Ectodermal cell (in vitro differentiated cells): ENCODE data around the gene NOXO1.

ENCODE experiments used
- H3K27ac ChIP-seq: 2 replicates; pipeline ENCODE4 v1.7.0; 2013; ENCODE audit warnings: mild to moderate bottlenecking, low read depth, low read length; ENCODE audit not compliant: insufficient read depth, poor library complexity, severe bottlenecking
- H3K27me3 ChIP-seq: 2 replicates; pipeline ENCODE4 v1.7.0; 2013; ENCODE audit warnings: mild to moderate bottlenecking, low read length; ENCODE audit not compliant: insufficient read depth, control insufficient read depth, poor library complexity, severe bottlenecking
- H3K36me3 ChIP-seq: one replicate; pipeline ENCODE4 v1.7.0; 2013; ENCODE audit warnings: low read length; ENCODE audit not compliant: control insufficient read depth, insufficient read depth
- H3K4me1 ChIP-seq: one replicate; pipeline ENCODE4 v1.7.0; 2013; ENCODE audit warnings: low read length; ENCODE audit not compliant: control insufficient read depth, insufficient read depth
- H3K4me3 ChIP-seq: 2 replicates; pipeline ENCODE4 v1.7.0; 2013; ENCODE audit warnings: low read depth, low read length, control low read depth; ENCODE audit not compliant: insufficient read depth
- H3K9me3 ChIP-seq: 2 replicates; pipeline ENCODE4 v1.7.0; 2013; ENCODE audit warnings: mild to moderate bottlenecking, low read length, moderate library complexity; ENCODE audit not compliant: control insufficient read depth
- WGBS, 2 experiments: methylation state at CpG; one replicate each; pipeline ENCODE4 v1.1.7; 2013; ENCODE audit warnings: missing lambda C conversion rate in 2 of 2; 5-methylcytosine and 5-hydroxymethylcytosine counted together

The NOXO1 gene

DNA sequence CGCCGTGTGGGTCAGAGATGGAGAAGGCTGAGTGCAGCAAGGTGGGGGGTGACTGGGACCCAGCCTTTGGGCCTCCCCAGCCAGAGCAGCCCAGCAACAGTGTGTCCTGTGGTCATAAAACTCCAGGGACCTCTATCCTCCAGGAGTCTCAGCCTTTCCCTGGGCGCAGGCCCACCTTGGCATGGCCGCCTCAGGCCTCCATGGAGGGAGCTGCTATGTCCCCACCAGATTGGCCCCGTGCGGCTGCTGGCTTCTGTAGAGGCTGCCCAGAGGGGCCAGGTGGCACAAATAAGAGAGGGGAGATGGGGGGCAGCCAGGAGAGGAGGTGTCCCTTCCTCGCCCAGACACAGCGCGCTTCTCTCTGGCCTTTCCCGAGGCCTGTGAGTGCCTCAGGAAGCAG is 5.9 kb upstream of the NOXO1 start:
- 95% methylated on average over 10 of the region's 10 CpGs for WGBS, 2 experiments
- peaks cover 18% of the 10 kb centered on the region for H3K36me3 ChIP-seq
- no peak overlapping the region for H3K27ac ChIP-seq
- H3K9me3 ChIP-seq = no peaks in the 10 kb centered on the region
- H3K4me3 ChIP-seq = no peak overlapping the region
- H3K27me3 ChIP-seq = peaks cover 50% of the 10 kb centered on the region
- peaks cover 26% of the 10 kb centered on the region for H3K4me1 ChIP-seq

DNA sequence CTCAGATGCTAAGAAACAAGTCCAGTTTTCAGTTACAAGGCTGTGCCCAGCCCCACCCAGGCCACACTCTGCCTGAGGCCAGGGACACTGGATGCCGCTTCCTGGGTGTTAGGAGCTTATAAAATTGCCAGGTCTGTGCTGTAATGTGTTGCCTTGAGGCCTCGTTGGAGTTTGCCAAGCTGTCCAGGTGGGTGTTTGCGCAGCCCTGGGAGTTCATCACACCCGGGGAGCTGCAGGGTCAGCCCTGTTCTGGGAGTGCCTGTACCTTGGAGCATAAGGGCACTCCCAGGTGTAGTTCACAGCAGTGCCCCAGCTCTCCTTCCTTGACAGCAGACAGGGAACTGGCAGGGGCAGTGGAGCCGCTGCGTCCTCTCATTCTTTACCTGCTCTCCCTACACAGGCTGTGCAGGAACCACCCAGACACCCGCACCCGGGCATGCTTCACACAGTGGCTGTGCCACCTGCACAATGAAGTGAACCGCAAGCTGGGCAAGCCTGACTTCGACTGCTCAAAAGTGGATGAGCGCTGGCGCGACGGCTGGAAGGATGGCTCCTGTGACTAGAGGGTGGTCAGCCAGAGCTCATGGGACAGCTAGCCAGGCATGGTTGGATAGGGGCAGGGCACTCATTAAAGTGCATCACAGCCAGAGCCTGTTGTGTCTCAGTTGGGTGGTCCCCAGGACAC is 4.3 kb upstream of the NOXO1 start:
- no peaks in the 10 kb centered on the region for H3K9me3 ChIP-seq
- no peak overlapping the region for H3K4me3 ChIP-seq
- H3K27ac ChIP-seq = no peak overlapping the region
- peaks cover 18% of the 10 kb centered on the region for H3K36me3 ChIP-seq
- peaks cover 51% of the 10 kb centered on the region for H3K27me3 ChIP-seq
- peaks cover 33% of the 10 kb centered on the region for H3K4me1 ChIP-seq
- WGBS, 2 experiments = 95% methylated on average over 14 of the region's 14 CpGs

DNA sequence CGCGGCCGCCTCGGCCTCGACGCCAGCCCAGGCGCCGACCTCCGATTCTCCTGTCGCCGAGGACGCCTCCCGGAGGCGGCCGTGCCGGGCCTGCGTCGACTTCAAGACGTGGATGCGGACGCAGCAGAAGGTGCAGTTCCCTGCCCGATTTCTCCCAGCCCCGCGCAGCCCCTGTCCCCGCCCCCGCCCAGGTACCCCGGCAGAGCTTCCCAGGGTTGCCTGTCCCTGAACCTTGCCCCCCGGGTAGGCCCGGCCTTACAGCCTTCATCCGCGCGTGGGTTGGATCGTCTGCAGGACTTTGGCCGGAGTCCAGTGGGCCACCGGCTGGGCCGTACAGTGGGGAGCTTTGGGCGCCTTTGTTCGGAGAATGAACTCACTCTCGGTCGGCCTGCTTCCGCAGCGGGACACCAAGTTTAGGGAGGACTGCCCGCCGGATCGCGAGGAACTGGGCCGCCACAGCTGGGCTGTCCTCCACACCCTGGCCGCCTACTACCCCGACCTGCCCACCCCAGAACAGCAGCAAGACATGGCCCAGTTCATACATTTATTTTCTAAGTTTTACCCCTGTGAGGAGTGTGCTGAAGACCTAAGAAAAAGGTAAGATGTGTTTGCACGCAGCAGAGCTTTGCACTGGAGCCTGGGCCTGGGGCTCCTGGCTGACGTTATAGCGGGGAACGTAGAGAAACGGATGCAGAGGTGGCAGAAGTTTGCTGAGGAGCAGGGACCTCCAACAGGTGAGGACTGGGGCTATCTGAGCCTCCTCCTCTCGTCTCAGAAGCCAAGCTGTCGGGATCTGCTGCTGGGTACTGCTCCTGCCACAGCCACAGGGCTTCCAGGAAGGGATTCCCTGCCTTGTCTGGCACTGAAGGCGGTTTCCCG is 3.3 kb upstream of the NOXO1 start:
- Histone ChIP-seq H3K36me3 (peaks cover 18% of the 10 kb centered on the region), H3K27me3 (peaks cover 51% of the 10 kb centered on the region), H3K9me3 (no peaks in the 10 kb centered on the region), H3K4me1 (peaks cover 29% of the 10 kb centered on the region), H3K27ac (peak overlapping the region; percentile 63), H3K4me3 (peak overlapping the region; percentile 71)
- WGBS, 2 experiments = 7 to 9% methylated on average over 58 of the region's 58 CpGs

DNA sequence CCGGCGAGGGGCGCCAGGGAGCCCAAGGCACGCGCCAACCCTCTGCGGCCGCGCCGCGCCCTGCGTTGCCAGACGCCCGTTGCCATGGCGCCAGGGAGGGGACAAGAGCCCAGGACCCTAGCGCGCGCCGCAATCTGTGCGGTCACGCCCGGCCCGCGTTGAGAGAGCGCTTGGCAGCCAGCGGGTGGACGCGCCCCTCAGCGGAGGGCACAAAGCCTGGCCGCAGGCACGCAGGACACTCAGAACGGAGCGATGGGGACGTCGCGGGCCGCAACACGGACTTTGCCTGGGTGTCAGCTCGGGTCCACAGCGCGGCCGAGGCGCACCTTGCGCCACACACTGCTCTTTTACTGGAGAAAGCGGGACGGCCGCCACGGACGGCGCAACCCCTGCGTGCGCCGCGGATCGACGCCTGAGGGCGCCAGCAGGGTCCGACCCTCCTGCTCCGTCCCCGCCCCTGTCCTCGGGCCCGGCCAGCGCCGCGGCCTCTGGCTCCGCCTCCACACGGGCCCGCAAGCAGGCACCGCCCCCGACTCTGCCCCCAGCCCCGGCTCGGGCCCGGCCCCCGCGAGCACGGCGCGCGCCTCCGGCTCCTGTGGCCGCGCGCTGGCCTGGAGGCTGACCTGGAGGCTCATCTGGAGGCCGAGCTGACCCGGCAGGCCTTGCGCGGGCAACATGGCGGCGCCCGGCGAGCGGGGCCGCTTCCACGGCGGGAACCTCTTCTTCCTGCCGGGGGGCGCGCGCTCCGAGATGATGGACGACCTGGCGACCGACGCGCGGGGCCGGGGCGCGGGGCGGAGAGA is 2.5 kb upstream of the NOXO1 start, which contains the start of gene GFER:
TSS of gene GFER (plus strand) at position 650 of the 803 bp plus-strand sequence. CDS start at position 676, 26 bp downstream.
- H3K27ac ChIP-seq = peak within 1 kb of the TSS; percentile 95
- peak within 1 kb of the TSS; percentile 71 for H3K4me3 ChIP-seq
- peaks cover 51% of the 10 kb centered on the region for H3K27me3 ChIP-seq
- H3K4me1 ChIP-seq = peaks cover 26% of the 10 kb centered on the region
- no peaks in the 10 kb centered on the region for H3K9me3 ChIP-seq
- WGBS, 2 experiments = 0 to 1% methylated on average over 109 of the region's 109 CpGs
- peaks cover 18% of the 10 kb centered on the region for H3K36me3 ChIP-seq

DNA sequence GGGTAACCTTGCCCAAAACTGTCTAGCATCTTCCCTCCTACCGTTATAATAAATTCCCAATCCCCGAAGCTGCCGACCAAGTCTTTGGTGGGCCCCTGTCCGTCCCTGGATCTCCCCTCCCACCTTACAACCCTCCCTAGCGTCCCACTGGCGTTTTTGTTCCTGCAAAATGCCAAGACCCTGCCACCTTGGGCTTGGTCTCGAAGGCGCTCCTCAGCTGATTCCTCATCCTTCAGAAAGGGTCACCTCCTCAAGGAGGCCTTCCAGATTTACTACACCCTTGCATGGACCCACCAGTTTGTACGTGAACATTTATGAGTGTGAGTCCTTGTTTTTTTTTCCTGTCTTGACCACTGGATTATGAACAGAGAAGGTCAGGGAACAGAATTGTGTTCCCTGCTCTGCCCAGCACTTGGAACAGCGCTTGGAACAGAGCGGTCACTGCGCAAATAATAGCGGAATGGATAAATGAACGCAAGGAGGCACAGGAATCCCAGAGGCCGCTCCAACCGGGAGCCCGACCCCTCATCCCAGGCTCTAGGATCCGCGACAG is 1.8 kb upstream of the NOXO1 start:
- Histone ChIP-seq H3K4me1 (peaks cover 26% of the 10 kb centered on the region), H3K4me3 (peak overlapping the region; percentile 71), H3K36me3 (peaks cover 25% of the 10 kb centered on the region), H3K27me3 (peaks cover 51% of the 10 kb centered on the region), H3K27ac (no peak overlapping the region), H3K9me3 (no peaks in the 10 kb centered on the region)
- 36 to 37% methylated on average over 19 of the region's 19 CpGs for WGBS, 2 experiments

DNA sequence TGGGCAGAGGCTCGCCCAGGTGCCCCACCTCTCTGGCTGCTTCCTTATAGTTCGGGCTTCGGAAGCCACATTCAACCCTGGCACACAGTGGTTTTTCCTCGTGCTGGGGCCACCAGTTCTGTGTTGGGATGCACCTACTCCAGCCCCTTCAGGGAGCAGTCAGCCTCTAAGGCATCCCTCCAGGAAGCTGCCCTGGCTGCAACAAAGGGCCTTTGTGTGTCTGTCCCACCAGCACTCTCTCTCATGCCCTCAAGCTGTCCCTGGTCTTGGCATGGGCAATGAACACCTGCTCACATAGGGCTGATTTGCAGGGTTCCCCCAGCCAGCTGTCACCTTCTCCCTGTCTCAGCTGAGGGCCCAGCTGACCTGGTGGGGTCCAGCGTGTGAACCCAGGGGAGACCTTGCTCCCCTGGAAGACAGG is 754 bp upstream of the NOXO1 start:
- 73 to 75% methylated on average over 5 of the region's 5 CpGs for WGBS, 2 experiments
- no peak overlapping the region for H3K27ac ChIP-seq

DNA sequence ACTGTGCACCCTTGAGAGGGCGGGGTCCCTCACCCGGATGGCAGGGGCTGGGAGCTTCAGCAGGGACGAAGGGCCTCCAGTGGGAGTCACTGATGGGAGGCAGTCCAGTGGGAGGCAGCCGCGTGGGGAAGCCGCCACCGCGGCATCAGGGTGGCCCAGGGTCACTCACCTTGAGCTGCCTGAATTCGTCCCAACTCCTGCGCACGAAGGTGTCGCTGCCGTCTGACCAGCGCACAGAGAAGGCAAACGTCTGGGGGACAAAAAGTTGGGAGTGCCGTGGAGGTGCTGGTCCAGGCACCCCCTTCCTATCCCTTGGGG is 540 bp downstream of the NOXO1 start:
- peaks cover 51% of the 10 kb centered on the region for H3K27me3 ChIP-seq
- WGBS, 2 experiments = 57 to 60% methylated on average over 16 of the region's 16 CpGs
- no peak overlapping the region for H3K27ac ChIP-seq
- H3K36me3 ChIP-seq = peaks cover 20% of the 10 kb centered on the region
- peaks cover 26% of the 10 kb centered on the region for H3K4me1 ChIP-seq
- no peak overlapping the region for H3K4me3 ChIP-seq
- H3K9me3 ChIP-seq = no peaks in the 10 kb centered on the region

More for the DNA sequence above, 754 bp upstream of the NOXO1 start:
- H3K27me3 ChIP-seq = peaks cover 51% of the 10 kb centered on the region
- H3K4me1 ChIP-seq = peaks cover 26% of the 10 kb centered on the region
- peaks cover 32% of the 10 kb centered on the region for H3K36me3 ChIP-seq
- H3K9me3 ChIP-seq = no peaks in the 10 kb centered on the region
- H3K4me3 ChIP-seq = no peak overlapping the region

DNA sequence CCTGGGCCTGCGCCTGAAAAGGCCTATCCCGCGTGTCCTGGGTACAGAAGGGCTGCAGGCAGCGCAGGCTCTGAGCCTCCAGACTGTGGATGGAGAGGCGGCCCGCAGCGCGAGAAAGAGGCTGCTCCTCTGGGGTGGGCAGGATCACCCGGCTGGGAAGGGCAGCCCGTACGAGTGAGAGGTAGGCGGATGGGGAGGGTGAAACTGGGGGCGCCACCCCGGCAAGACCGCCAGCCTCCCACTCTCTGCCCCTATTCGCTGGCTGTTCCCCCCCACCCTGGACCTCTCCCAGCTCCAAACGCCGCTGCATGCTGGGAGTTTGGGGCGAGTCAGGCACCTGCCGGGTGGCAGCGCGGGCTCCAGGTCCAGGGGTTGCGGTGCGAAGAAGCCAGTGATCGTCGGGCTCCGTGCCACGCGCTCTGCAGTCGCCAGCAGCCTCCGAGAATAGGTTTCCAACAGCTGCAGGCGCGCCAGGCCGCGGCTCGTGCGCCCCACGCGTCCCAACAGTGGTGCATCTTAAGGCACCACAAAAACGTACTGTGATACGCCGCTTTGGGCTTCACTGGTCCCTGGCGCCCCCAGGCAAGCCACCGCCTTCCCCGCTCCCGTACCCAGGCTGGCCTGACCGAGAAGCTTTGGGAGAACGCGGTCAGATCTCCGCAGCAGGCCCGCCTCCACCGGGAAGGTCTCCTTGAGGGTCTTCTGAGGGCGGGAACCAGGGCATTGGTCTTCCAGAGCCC is 1.1 kb downstream of the NOXO1 start:
- 20 to 22% methylated on average over 53 of the region's 53 CpGs for WGBS, 2 experiments
- H3K36me3 ChIP-seq = peaks cover 17% of the 10 kb centered on the region
- H3K4me3 ChIP-seq = no peak overlapping the region
- peaks cover 26% of the 10 kb centered on the region for H3K4me1 ChIP-seq
- H3K27me3 ChIP-seq = peaks cover 51% of the 10 kb centered on the region
- H3K9me3 ChIP-seq = no peaks in the 10 kb centered on the region
- no peak overlapping the region for H3K27ac ChIP-seq

DNA sequence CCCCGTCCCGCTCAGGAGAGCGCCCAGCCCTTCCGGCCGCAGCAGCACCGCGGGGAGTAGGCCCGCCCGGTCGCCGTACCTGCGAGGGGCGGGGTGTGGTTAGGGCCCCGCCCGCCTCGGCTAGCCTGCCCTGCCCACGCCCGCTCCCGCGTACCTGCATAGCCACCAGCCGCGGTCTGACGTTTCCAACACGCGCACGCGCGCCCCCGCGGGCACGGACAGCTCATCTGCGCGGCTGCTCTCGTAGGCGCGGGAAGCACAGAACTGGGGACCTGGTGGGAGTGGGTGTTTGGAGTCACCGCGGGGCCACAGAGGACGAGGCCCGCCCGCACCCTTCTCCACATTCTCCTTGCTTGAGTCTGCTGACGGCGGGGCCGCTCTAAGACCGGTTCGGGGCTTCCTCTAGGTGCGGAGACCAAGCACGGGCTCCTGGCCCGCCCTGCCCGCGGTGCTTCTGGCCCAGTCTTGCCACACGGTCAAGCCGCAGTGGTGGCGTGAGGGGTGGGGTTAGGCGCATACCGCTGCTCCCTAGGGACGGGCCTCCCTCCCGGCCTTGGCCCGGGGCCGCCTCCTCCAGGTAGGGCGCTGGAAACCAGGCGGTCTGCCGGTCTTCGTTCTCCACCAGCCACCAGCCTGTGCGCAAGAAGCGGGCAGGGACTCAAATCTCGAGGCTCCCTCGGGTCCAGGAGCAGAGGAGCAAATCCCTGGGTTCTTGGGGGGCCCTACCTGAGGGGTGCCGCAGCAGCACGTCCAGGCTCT is 1.8 kb downstream of the NOXO1 start:
- Histone ChIP-seq H3K27ac (no peak overlapping the region), H3K9me3 (no peaks in the 10 kb centered on the region), H3K36me3 (peaks cover 25% of the 10 kb centered on the region), H3K27me3 (peaks cover 51% of the 10 kb centered on the region), H3K4me1 (peaks cover 26% of the 10 kb centered on the region), H3K4me3 (no peak overlapping the region)
- WGBS, 2 experiments = 11 to 13% methylated on average over 70 of the region's 70 CpGs
